ENCODE results near the gene PHB1.

GRCh38 chr17:49399995-49400394 lies 14.7 kb downstream of the PHB1 start:
- TF ChIP-seq POLR2A (IDR thresholded peaks at IDR 0.05; ENCODE audit: low read depth, low read length) (no peak), TAF1 (IDR thresholded peaks at IDR 0.05; ENCODE audit: low read depth, low read length) (no peak), POLR2AphosphoS5 (IDR thresholded peaks at IDR 0.05; ENCODE audit: low read depth, low read length) (no peak), POU2F2 (IDR thresholded peaks at IDR 0.05; ENCODE audit: low read depth, low read length) (no peak)
